Measurements from ENCODE around the gene RDH12. TPM values are rescaled to one million over a fixed set of nuclear protein-coding genes. Genes with fewer than 3 reads are reported as not detected.

The RDH12 gene
- total RNA-seq, 1 experiment from 2014 or later: not detected

- no peak for TF ChIP-seq CTCF (conservative IDR thresholded peaks at IDR 0.05; ENCODE audit: low read depth, low read length)
- TF ChIP-seq EZH2 (IDR thresholded peaks at IDR 0.05; ENCODE audit: borderline replicate concordance, low read depth, low read length, poor library complexity, severe bottlenecking): no peak
- intact Hi-C loops (cut with micrococcal nuclease; ENCODE audit: unreplicated experiment): no loop called here
- CTCF ChIA-PET: no interaction called here
- H3K4me1 ChIP-seq (ENCODE audit: insufficient read depth, low read length, poor library complexity, severe bottlenecking): no peaks in the 10 kb centered on the region
- H3K36me3 ChIP-seq (ENCODE audit: insufficient read depth, low read length, poor library complexity, severe bottlenecking): no peaks in the 10 kb centered on the region
- no peak overlapping the region for H3K4me3 ChIP-seq (ENCODE audit: low read depth, low read length, poor library complexity, severe bottlenecking)
- H3K9me3 ChIP-seq (ENCODE audit: low read depth, low read length, poor library complexity, severe bottlenecking): no peaks in the 10 kb centered on the region
- POLR2A ChIA-PET (ENCODE audit: low non-redundant PET): no interaction called here
- H3K27ac ChIP-seq (ENCODE audit: low read depth, low read length, poor library complexity, severe bottlenecking): no peak overlapping the region
- DNase-seq (ENCODE audit: low spot score): no peak
- H3K27me3 ChIP-seq (replicated peaks; ENCODE audit: insufficient read depth, low read depth, low read length, poor library complexity): no peaks in the 10 kb centered on the region
- BruUV-seq (replicated peaks): no TSS peak
These were observed 35.1 kb downstream of the RDH12 start for GRCh38 chr14:67736771-67737170.

- peak; percentile 90 for DNase-seq (ENCODE audit: low spot score)
- ChIA-PET CTCF (no interaction called here), POLR2A (ENCODE audit: low non-redundant PET) (no interaction called here)
- no peaks in the 10 kb centered on the region for H3K9me3 ChIP-seq (ENCODE audit: low read depth, low read length, poor library complexity, severe bottlenecking)
- BruUV-seq (replicated peaks): no TSS peak
- H3K27ac ChIP-seq (ENCODE audit: low read depth, low read length, poor library complexity, severe bottlenecking): no peak overlapping the region
- no peak for TF ChIP-seq CTCF (conservative IDR thresholded peaks at IDR 0.05; ENCODE audit: low read depth, low read length)
- no peak for TF ChIP-seq EZH2 (IDR thresholded peaks at IDR 0.05; ENCODE audit: borderline replicate concordance, low read depth, low read length, poor library complexity, severe bottlenecking)
- H3K27me3 ChIP-seq (replicated peaks; ENCODE audit: insufficient read depth, low read depth, low read length, poor library complexity): no peaks in the 10 kb centered on the region
- intact Hi-C loops (cut with micrococcal nuclease; ENCODE audit: unreplicated experiment): no loop called here
- no peaks in the 10 kb centered on the region for H3K36me3 ChIP-seq (ENCODE audit: insufficient read depth, low read length, poor library complexity, severe bottlenecking)
- H3K4me3 ChIP-seq (ENCODE audit: low read depth, low read length, poor library complexity, severe bottlenecking): no peak overlapping the region
- no peaks in the 10 kb centered on the region for H3K4me1 ChIP-seq (ENCODE audit: insufficient read depth, low read length, poor library complexity, severe bottlenecking)
These were observed 37.2 kb downstream of the RDH12 start for GRCh38 chr14:67738740-67739504.

- ChIA-PET CTCF (no interaction called here), POLR2A (ENCODE audit: low non-redundant PET) (no interaction called here)
- no peak for DNase-seq (ENCODE audit: low spot score)
- no peak for TF ChIP-seq EZH2 (IDR thresholded peaks at IDR 0.05; ENCODE audit: borderline replicate concordance, low read depth, low read length, poor library complexity, severe bottlenecking)
- no peak for TF ChIP-seq CTCF (conservative IDR thresholded peaks at IDR 0.05; ENCODE audit: low read depth, low read length)
- Histone ChIP-seq H3K4me3 (ENCODE audit: low read depth, low read length, poor library complexity, severe bottlenecking) (no peak overlapping the region), H3K36me3 (ENCODE audit: insufficient read depth, low read length, poor library complexity, severe bottlenecking) (no peaks in the 10 kb centered on the region), H3K9me3 (ENCODE audit: low read depth, low read length, poor library complexity, severe bottlenecking) (no peaks in the 10 kb centered on the region), H3K27ac (ENCODE audit: low read depth, low read length, poor library complexity, severe bottlenecking) (no peak overlapping the region), H3K4me1 (ENCODE audit: insufficient read depth, low read length, poor library complexity, severe bottlenecking) (no peaks in the 10 kb centered on the region), H3K27me3 (replicated peaks; ENCODE audit: insufficient read depth, low read depth, low read length, poor library complexity) (no peaks in the 10 kb centered on the region)
- BruUV-seq (replicated peaks): no TSS peak
- intact Hi-C loops (cut with micrococcal nuclease; ENCODE audit: unreplicated experiment): no loop called here
These were observed 42.4 kb downstream of the RDH12 start for GRCh38 chr14:67744046-67744445.

Measured in A673 (cell line).